HG02759 (cell line): ENCODE measurements around the gene REV1.
A peak's percentile ranks its signal among the peaks of the same experiment; 100 is the strongest.
"Not testable (repeated sequence)": the region's sequence is repeated elsewhere in the genome, so short reads cannot be mapped to it uniquely, and the experiment has no call there.

ENCODE experiments used
- ATAC-seq: cut with Tn5 transposase; IDR thresholded peaks from one replicate; pipeline ENCODE4 v1.9.1; 2021; ENCODE audit warnings: mild to moderate bottlenecking, moderate library complexity; ENCODE audit not compliant: unreplicated experiment

The REV1 gene

DNA sequence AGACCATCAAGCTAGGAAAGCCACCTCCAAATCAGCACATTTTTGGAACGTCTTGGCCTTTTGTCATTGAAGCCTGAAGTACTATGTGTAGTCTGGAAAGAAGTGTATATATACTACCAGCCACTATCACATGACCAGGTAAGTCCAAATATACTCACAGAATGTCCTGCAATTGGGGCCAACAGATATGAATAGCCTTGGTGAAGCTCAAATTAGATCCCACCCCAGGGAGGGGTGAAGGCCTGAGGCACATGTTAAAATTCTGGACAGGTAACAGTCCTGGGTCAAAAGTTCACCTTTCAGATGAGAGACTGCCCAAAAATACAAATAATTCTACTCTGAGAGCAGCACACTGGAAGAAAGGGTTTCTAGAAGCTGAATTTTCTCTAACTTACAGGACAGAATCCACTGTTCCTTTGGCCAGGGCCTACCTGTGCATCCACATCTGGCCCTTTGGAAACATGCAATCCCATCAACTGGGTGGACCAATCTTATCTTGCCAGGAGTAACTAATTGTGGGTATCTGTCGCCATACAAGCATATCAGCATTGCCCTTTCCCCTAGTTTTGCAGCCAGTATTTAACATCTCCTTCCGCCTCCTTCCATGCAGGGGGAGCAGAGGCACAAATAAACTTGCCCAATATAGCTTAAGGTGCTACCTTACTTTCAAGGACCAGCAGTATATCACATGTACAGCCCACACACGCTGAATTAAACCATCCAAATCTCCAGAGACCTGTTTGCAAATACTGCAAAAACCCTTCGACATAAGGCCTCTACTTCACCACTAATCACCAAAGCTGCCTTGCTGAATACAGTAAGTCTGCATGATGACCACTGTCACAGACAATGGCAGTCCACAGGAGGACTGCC lies 84.8 kb downstream of the REV1 start:
- no peak for ATAC-seq

DNA sequence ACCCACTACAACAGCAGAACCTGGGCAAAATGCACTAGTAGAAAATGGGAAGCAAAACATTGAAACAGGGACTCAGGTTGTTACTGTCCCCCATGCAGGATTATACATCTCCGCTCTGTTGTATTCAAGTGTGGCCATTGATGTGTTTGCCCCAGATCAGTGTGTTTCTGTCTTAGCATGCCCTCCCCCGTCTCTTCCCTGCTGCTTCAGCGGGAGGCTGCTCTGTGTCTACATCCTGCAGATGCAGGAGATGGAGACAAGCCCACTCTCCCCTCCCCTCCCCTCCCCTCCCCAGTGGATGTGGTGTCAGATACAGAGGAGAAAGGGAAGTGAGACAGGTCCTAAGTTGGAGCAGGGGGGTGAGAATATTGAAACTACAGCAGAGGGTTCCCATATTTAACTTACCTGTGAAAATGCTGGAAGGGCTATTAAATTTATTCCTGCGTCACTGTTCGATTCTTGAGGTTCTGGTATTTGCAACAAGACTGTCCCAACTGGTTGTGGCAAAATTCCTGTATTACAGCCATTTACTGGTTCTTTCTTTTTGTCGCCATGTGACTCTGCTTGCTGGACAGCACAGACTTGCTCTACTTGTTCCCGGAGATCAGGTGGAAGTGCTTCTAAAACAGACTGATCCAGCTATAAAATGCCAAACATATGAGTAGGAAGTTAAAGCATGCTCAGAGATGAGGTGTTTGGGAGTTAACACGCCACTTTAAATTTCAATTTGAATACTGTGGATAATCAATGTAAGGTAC lies 85.6 kb downstream of the REV1 start:
- ATAC-seq = no peak

DNA sequence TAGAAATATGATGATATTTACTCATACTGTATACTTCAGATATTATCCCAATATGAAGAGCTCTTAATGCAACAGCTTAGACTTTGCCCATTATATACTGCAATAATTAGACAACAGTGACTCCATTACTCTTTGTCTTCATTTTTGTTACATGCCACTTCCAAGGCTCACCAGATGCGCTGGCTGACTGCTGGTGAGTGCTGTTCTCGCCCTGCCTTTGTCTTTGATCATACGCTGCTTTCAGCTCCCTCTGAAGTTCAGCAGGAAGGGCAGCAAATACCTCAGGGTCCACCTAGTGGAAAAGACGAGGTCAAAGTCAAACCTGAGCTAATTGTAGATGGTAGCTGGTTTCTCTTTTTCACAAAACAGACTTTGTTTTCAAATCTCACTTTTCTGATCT lies 86.3 kb downstream of the REV1 start:
- ATAC-seq = no peak

DNA sequence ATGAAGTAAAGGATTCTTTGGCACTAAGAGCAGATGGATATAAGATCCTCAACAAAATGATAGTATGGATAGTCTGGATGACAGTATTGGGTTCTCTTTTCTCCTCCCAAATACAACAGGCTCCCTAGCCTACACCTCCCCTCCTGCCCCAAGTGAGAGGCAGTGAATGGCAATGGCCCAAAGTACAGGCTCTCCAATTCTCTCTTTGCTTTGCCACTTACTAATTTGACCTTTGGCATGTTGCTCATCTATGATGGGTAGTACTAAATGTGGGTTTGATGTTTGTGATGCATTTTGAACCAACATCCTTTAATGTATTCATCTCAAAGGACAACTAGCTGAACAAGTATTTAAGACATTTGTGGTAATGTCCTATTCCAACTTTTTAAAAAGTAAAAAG lies 86.7 kb downstream of the REV1 start:
- ATAC-seq = no peak

DNA sequence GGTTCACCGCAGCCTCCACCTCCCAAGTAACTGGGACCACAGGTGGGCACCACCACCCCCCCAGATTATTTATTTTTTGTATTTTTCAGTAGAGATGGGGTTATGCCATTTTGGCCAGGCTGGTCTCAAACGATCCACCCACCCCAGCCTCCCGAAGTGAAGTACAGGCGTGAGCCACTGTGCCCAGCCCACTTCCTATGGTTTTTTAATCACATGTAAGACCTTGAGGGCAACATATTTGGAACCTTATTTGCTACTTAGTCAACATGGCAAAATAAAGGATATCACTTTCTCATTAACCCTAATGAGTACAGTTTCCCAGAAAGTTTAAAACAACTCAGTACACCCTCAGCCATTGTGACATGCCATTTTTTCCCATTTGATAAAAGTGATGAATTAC lies 88.0 kb downstream of the REV1 start:
- ATAC-seq = no peak

DNA sequence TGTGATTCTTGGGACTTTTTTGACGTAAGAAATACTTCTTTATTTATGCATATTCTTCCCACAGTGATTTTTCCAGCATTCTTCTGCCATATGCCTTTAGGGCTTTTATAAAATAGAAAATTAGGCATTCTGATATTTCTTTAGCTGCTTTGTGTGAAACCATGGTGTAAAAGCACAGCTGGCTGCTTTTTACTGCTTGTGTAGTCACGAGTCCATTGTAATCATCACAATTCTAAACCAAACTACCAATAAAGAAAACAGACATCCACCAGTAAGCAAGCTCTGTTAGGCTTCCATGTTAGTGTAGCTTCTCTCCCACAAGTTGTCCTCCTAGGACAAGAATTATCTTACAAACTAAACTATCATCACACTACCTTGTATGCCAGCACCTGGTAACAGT lies 90.0 kb downstream of the REV1 start:
- no peak for ATAC-seq

DNA sequence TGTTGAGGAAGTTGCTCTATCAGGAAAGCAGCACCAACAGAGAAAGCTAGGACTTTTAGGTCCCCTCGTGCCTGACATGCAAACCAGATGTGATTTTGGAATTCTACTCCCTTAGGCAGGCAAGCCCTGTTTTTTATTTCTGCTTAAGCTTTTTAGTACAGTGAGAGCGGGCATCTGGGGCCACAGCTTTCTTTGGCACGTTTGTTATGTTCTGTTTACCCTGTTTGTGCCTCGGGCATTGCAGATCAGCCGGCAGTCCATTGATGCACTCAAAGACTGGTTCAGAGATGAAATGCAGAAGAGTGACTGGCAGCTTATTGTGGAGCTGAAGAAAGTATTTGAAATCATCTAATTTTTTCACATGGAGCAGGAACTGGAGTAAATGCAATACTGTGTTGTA lies 90.8 kb downstream of the REV1 start:
- no peak for ATAC-seq

DNA sequence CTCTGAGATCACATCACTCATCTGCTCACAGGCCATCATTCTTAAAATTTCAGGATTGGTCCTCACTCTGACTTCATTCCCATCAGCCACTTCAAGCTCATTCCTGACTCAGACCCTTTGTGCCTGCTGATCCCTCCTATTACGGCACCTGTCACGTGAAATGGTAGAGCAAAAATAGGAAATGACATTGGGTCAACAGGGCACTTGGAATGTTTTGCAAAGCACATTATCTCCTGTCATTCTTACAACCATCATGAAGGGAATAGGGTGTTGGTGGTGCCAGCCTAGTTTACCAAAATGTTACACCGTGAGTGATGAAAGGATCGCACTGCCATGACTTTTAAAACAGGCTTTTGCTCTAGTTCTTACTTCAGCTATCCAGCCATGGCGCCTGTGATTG lies 91.5 kb downstream of the REV1 start:
- no peak for ATAC-seq

DNA sequence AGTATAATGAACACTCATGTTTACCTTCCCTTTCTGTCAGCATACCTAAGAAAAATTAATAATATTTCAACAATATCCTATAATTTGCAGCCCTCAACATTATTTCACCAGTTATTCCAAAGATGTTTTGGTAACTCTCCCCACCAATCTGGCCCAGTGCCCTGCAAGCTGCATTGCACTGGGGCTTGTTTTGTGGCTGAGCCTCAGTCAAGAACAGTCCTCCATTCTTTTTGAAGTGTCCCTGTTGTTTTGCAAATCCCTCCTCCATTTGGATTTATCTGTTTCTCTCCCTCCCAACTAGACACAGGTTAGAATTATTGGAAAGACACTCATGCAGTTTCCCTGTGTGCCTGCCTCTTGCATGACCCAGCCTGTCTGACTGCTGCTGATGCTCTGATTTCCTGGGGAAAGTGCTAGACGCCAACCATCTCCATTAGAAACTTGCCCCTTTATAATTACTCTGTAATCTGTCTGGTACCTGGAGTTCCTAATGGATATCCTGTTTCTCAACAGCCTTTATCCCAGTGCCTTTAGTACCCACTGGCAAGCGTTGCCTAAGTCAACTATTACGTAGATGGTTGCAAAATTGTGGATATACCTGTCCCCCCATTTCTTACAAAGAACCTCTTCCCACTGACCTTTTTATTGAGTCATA lies 92.4 kb downstream of the REV1 start:
- no peak for ATAC-seq

DNA sequence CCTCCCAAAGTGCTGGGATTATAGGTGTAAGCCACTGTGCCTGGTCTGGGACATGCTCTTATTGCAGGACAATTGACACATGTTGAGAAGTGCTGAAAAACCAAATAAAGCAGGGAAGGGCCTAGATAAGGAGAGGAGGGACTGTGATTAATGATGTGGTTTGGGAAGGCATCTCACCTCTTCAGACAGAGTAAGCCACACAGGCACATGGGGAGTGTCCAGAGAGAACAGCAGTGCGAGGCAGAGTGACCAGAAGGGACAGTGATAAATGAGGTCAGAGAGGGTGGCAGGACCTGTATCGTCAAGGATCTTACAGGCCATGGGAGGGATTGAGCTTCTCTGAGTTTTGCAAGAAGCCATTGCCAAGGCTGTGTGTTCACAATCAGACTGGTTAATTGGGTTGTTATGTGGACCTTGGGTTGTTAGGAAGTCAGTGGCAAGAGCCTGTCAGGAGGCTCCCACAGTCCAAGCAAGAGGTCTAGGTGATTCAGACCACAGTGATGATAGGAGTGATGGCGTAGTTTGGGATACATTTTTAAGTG lies 94.2 kb downstream of the REV1 start:
- ATAC-seq = no peak

DNA sequence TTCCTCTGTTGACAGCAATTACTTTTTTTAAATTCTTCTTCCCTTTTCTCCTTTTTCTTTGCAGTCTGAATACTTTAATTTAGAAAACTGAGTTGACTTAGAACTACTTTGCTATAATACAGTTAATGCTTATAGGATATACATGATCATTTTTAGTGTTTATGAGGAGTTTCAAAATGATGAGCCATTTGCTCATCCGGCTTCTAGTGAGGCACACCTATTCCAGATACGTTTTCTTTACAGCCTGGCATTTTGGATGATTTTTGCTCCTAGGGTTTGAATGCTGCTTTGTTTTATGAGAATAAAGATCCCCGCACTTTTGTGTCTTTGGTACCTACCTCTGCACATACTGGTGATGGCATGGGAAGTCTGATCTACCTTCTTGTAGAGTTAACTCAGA lies 99.9 kb downstream of the REV1 start:
- ATAC-seq = no peak

DNA sequence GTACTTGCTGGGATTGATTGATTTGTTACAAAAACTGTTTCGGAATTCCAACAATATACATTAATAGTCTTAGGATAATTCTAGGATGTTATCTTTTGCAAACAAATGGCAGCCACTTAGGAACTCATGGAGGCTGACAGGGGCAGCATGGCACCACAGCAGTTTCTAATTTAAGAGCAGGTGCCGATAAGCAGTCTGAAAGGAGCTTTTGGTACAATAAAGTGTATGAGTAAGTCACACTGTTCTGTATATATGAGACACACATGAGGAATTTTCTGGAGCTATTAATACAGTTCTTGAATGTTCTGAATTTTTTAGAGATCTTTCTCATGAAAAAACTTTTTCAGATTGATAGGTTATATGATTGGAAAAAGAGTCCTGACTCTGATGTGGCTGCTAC lies 100.4 kb downstream of the REV1 start:
- ATAC-seq = no peak

DNA sequence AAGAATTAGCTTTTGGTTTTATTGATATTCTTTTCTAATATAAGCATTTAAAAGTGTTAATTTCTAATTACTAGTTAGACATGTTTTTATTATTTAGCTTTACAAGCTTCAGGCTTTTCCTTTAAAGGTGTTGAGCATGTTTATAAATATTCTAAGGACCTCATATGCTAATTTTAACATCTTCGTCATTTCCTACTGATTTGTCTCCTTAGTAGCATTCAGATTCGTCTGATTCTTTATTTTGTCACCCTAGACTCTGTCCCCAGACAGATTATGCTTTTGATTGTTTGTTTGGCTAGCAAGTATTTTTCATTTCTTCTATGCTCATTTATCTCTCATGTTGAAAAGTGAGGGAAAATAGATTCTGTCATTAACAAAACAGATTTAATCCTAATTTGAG lies 100.9 kb downstream of the REV1 start:
- ATAC-seq = no peak

DNA sequence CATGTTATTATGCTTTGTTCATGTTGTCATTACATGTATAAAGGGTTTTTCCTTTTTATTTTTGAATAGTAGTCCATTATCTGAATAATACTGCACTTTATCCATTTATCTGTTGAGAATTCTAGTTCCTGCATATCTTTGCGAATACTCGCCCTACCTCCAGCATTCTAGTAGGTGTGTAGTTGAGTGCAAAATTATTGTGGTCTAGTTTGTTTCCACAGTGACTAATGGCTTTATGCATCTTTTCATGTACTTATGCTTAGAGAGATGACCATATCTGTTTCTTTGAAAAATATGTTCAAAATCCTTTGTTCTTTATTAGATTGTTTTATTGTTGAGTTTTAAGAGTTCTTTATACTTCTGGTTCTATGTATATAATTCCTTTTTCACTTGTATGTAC lies 103.8 kb downstream of the REV1 start:
- no peak for ATAC-seq

DNA sequence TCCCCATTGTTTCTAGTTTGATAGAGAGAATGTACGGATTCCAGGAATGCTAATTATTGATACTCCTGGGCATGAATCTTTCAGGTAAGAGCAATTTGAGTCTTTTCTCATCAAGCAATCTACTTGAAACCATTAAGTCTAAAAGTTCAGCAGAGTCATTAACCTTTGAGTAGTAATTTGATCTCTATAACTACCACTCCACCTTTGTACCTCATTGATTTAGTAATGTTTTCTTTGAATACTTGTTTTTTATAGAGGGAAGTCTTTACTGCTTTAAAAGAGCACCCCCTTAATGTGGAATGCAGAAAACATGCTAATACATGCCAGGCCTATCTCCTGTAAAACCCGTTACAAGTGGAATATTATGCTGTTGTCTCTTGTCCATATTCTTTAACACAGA lies 107.7 kb downstream of the REV1 start:
- no peak for ATAC-seq

DNA sequence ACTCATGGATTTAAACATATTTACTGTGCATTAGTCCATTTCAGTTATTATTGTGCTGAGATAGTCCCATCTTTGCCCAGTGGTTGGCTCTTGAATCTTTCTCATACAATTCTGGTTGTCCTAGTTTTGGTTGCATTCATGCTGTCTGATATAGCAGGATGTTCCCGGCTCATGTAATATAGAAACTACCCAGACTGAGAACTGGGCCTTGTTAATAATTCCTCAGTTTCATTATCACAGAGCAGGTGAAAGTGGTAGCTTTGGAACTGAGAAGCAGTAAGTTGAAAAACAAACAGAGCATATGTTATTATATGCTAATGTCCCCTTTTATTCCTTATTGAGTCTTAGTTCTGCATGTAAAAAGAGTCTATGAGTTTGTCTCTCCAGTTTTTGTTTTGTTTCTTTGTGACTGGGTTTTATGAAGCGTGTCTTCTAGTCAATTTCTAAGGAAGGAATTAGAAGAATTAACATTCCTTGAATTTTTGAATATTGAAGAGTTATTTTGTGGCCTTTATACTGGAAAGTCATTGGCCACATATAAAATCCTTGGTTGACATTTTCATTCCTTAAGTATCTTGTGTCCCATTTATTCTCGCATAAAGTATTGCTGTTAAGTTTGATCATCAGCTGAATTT lies 109.3 kb downstream of the REV1 start:
- peak; percentile 74 for ATAC-seq

DNA sequence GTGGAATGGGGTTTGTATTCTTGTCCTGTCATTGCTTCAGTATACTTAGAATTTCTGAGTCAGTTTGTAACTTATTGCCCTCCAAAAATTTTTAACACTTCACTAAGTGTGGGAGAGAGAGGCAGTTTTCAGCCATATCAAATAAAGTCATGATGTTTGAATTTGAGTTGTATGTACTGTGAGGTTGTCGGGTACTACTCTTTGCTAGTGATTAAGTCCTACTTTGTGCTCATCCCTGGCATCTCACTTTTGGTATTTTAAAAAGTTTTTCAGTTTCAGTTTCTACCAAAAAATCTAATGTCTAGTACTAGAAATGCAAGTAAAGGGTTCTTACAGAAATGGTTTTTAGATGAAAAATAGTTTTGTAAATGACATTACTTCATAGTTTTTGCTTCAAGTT lies 111.9 kb downstream of the REV1 start:
- no peak for ATAC-seq

DNA sequence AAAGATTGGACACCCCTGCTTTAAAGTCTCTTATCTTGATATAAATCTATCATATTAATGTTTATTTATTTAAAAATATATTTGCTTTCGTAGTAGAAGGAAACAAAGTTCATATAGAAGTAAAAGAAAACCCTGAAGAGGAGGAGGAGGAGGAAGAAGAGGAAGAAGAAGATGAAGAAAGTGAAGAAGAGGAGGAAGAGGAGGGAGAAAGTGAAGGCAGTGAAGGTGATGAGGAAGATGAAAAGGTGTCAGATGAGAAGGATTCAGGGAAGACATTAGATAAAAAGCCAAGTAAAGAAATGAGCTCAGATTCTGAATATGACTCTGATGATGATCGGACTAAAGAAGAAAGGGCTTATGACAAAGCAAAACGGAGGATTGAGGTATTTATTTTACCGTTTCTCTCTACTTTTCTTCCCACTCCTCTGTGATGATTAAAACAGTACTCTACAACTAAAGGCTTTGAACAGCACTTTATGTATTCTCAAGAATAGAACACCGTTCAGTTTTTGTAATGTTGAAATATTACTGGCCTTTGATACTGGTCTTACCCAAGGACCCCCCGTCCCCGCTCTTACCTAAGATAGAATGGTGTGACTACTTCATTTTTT lies 113.5 kb downstream of the REV1 start:
- ATAC-seq = no peak

DNA sequence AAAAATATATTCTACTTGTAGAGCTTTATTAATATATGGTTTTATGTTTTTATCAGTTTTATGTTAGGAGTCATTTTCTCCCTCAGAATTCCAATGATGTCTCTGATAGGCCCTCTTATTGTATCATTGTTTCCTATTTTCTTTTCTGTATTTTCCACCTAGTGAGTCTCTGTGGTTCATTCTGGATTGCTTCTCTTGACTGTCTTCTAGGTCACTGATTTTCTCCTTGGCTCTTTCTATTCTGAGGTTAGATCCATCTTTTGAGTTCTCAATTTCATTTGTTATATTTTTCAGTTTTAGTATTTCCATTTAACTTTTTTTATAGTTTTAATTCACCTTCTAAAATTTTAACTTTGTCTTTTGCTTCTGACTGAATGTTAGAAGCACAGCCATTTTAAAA lies 115.1 kb downstream of the REV1 start:
- no peak for ATAC-seq

DNA sequence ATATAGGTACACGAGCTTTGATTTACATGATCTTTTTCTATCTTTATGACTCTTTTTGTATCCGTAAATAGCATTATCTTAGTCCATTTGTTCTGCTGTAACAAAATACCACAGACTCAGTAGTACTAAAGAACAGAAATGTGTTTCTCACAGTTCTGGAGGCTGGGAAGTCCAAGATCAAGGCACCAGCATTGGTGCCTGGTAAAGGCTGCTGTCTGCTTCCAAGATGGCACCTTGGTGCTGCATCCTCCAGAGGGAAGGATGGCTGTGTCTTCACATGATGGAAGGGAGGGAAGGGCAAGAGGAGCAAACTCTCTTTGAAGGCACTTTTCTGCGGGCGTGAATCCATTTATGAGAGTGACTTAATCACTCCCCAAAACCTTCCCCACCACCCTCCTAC lies 116.7 kb downstream of the REV1 start:
- ATAC-seq = no peak

DNA sequence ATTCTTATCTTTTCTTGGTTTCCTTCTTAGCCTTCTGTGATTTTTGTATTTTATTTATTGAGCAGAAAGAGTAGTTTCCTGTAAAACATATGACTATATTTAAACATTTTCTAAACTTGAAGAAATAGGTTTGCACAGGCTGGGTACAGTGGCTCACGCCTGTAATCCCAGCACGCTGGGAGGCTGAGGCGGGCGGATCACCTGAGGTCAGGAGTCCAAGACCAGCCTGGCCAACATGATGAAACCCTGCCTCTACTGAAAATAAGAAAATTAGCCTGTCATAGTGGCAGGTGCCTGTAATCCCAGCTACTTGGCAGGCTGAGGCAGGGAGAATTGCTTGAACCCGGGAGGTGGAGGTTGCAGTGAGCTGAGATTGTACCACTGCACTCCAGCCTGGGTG lies 121.0 kb downstream of the REV1 start:
- not testable (repeated sequence) for ATAC-seq
